Measurements from ENCODE around the gene SERPINH1.

Gene SERPINH1

GRCh38 chr11:75603791-75604736, 42.0 kb downstream of the SERPINH1 start:
- Histone ChIP-seq H3K27me3 (replicated peaks; ENCODE audit: insufficient read depth, low read length) (peaks cover 6% of the 10 kb centered on the region), H2AFZ (ENCODE audit: low read length) (no peak overlapping the region), H3F3A (ENCODE audit: insufficient read depth, low read length) (no peaks in the 10 kb centered on the region), H3K9ac (ENCODE audit: low read length) (no peak overlapping the region), H4K20me1 (ENCODE audit: insufficient read depth, low read length) (no peaks in the 10 kb centered on the region), H3K9me2 (replicated peaks; ENCODE audit: insufficient read depth, low read length) (no peaks in the 10 kb centered on the region), H3K4me2 (ENCODE audit: low read depth, low read length) (no peak overlapping the region), H3K36me3 (replicated peaks; ENCODE audit: insufficient read depth, low read length) (no peaks in the 10 kb centered on the region), H3K27ac (ENCODE audit: low read length) (no peak overlapping the region), H3K9me3 (replicated peaks; ENCODE audit: insufficient read depth, low read length) (no peaks in the 10 kb centered on the region), H3K4me3 (ENCODE audit: low read length) (no peak overlapping the region), H3K79me2 (ENCODE audit: low read length) (no peaks in the 10 kb centered on the region), H3K4me1 (ENCODE audit: low read length) (no peaks in the 10 kb centered on the region)
- no peak for DNase-seq
- TF ChIP-seq CTCF (IDR thresholded peaks at IDR 0.05; ENCODE audit: low read length) (no peak), EZH2 (optimal IDR thresholded peaks at IDR 0.05; ENCODE audit: low read depth, low read length) (no peak), EZH2phosphoT487 (IDR thresholded peaks at IDR 0.05; ENCODE audit: low read length) (no peak)

GRCh38 chr11:75606099-75606498, 44.0 kb downstream of the SERPINH1 start:
- no peak overlapping the region for H3K9ac ChIP-seq (ENCODE audit: low read length)

GRCh38 chr11:75611823-75612222, 49.8 kb downstream of the SERPINH1 start:
- no peak overlapping the region for H3K4me2 ChIP-seq (ENCODE audit: low read depth, low read length)
- no peak overlapping the region for H3K27ac ChIP-seq (ENCODE audit: low read length)
- H3K4me3 ChIP-seq (ENCODE audit: low read length): no peak overlapping the region
- DNase-seq: no peak
- no peaks in the 10 kb centered on the region for H3K9me2 ChIP-seq (replicated peaks; ENCODE audit: insufficient read depth, low read length)
- no peak overlapping the region for H2AFZ ChIP-seq (ENCODE audit: low read length)
- H3K9ac ChIP-seq (ENCODE audit: low read length): no peak overlapping the region
- H3K9me3 ChIP-seq (replicated peaks; ENCODE audit: insufficient read depth, low read length): no peaks in the 10 kb centered on the region
- H3K36me3 ChIP-seq (replicated peaks; ENCODE audit: insufficient read depth, low read length): no peaks in the 10 kb centered on the region
- no peak for TF ChIP-seq CTCF (IDR thresholded peaks at IDR 0.05; ENCODE audit: low read length)
- TF ChIP-seq EZH2phosphoT487 (IDR thresholded peaks at IDR 0.05; ENCODE audit: low read length): no peak
- TF ChIP-seq EZH2 (optimal IDR thresholded peaks at IDR 0.05; ENCODE audit: low read depth, low read length): no peak
- no peaks in the 10 kb centered on the region for H3K27me3 ChIP-seq (replicated peaks; ENCODE audit: insufficient read depth, low read length)
- no peaks in the 10 kb centered on the region for H4K20me1 ChIP-seq (ENCODE audit: insufficient read depth, low read length)
- H3K79me2 ChIP-seq (ENCODE audit: low read length): no peaks in the 10 kb centered on the region
- no peaks in the 10 kb centered on the region for H3F3A ChIP-seq (ENCODE audit: insufficient read depth, low read length)
- H3K4me1 ChIP-seq (ENCODE audit: low read length): 0 out of 2 replicates have a peak, but pooled peaks cover 4% of the 10 kb centered on the region

More at GRCh38 chr11:75606099-75606498, 44.0 kb downstream of the SERPINH1 start:
- Histone ChIP-seq H3K27ac (ENCODE audit: low read length) (no peak overlapping the region), H3K27me3 (replicated peaks; ENCODE audit: insufficient read depth, low read length) (peaks cover 6% of the 10 kb centered on the region), H3K4me3 (ENCODE audit: low read length) (no peak overlapping the region), H3K9me2 (replicated peaks; ENCODE audit: insufficient read depth, low read length) (no peaks in the 10 kb centered on the region), H2AFZ (ENCODE audit: low read length) (no peak overlapping the region), H3K36me3 (replicated peaks; ENCODE audit: insufficient read depth, low read length) (no peaks in the 10 kb centered on the region), H3K4me1 (ENCODE audit: low read length) (no peaks in the 10 kb centered on the region), H3F3A (ENCODE audit: insufficient read depth, low read length) (no peaks in the 10 kb centered on the region), H3K79me2 (ENCODE audit: low read length) (no peaks in the 10 kb centered on the region), H3K4me2 (ENCODE audit: low read depth, low read length) (no peak overlapping the region), H3K9me3 (replicated peaks; ENCODE audit: insufficient read depth, low read length) (no peaks in the 10 kb centered on the region), H4K20me1 (ENCODE audit: insufficient read depth, low read length) (no peaks in the 10 kb centered on the region)
- DNase-seq: no peak
- TF ChIP-seq CTCF (IDR thresholded peaks at IDR 0.05; ENCODE audit: low read length) (no peak), EZH2phosphoT487 (IDR thresholded peaks at IDR 0.05; ENCODE audit: low read length) (no peak), EZH2 (optimal IDR thresholded peaks at IDR 0.05; ENCODE audit: low read depth, low read length) (no peak)

Data from MM.1S (cell line).